Measurements from ENCODE around the gene OTUB1.

GRCh38 chr11:63966444-63966843 lies 19.8 kb upstream of the OTUB1 start:
- TF ChIP-seq CTCF (conservative IDR thresholded peaks at IDR 0.05; ENCODE audit: low read length) (no peak), EZH2phosphoT487 (IDR thresholded peaks at IDR 0.05; ENCODE audit: borderline replicate concordance) (no peak)
